K562 (cell line): ENCODE measurements around the gene DBP. TPM values are rescaled to one million over a fixed set of nuclear protein-coding genes. Genes with fewer than 3 reads are reported as not detected.

Experiments
- CBFB ChIP-seq: sonication (generic); formaldehyde crosslinking; IDR thresholded peaks from 2 replicates; pipeline ENCODE4 v1.4.0; 2020; ENCODE audit warnings: mild to moderate bottlenecking, missing genetic modification reagents
- CC2D1A ChIP-seq: fragments of 450-650 bp; IDR thresholded peaks from 2 replicates; pipeline ENCODE4 v1.6.1; 2017; ENCODE audit warnings: mild to moderate bottlenecking
- CTBP1 ChIP-seq: fragments of 450-650 bp; IDR thresholded peaks from 2 replicates; pipeline ENCODE4 v1.6.1; 2016; ENCODE audit warnings: borderline replicate concordance
- E2F8 ChIP-seq: fragments of 450-650 bp; IDR thresholded peaks from 2 replicates; pipeline ENCODE4 v1.7.1; 2018; ENCODE audit warnings: mild to moderate bottlenecking, low read depth; ENCODE audit not compliant: partially characterized antibody
- HOXB6 ChIP-seq: fragments of 250-450 bp; sonication (Bioruptor Pico); IDR thresholded peaks from 2 replicates; pipeline ENCODE4 v1.5.1; 2022; ENCODE audit warnings: mild to moderate bottlenecking, borderline replicate concordance
- KLF13 ChIP-seq: fragments of 450-650 bp; IDR thresholded peaks from 2 replicates; pipeline ENCODE4 v1.6.1; 2016; ENCODE audit warnings: missing genetic modification characterization, low read depth, mild to moderate bottlenecking, missing compliant biosample characterization, moderate library complexity, borderline replicate concordance
- NCOA4 ChIP-seq: fragments of 450-650 bp; IDR thresholded peaks from 2 replicates; pipeline ENCODE4 v1.6.1; 2018; ENCODE audit warnings: mild to moderate bottlenecking; ENCODE audit not compliant: partially characterized antibody
- NFXL1 ChIP-seq: fragments of 450-650 bp; formaldehyde crosslinking; IDR thresholded peaks from 2 replicates; pipeline ENCODE4 v1.4.0; 2021; ENCODE audit warnings: mild to moderate bottlenecking
- PYGO2 ChIP-seq: fragments of 450-650 bp; IDR thresholded peaks from 2 replicates; pipeline ENCODE4 v1.6.1; 2016; ENCODE audit warnings: mild to moderate bottlenecking, missing genetic modification characterization, moderate library complexity, missing compliant biosample characterization
- SUPT5H ChIP-seq: fragments of 450-650 bp; IDR thresholded peaks from 2 replicates; pipeline ENCODE4 v1.6.1; 2016
- XRCC4 ChIP-seq: IDR thresholded peaks from one replicate; pipeline ENCODE4 v1.6.1; 2011; ENCODE audit not compliant: insufficient read depth, insufficient read length; ENCODE audit errors: extremely low read depth
- ZKSCAN3 ChIP-seq: fragments of 250-450 bp; sonication (Bioruptor Pico); IDR thresholded peaks from 2 replicates; pipeline ENCODE4 v1.4.0; 2020
- ZNF280A ChIP-seq: fragments of 450-650 bp; IDR thresholded peaks from 2 replicates; pipeline ENCODE4 v1.6.1; 2018; ENCODE audit warnings: mild to moderate bottlenecking, low read depth; ENCODE audit not compliant: partially characterized antibody
- ZNF311 ChIP-seq: fragments of 250-450 bp; sonication (Bioruptor Pico); IDR thresholded peaks from 2 replicates; pipeline ENCODE4 v1.4.0; 2020; ENCODE audit warnings: mild to moderate bottlenecking, moderate library complexity
- ZNF407 ChIP-seq: fragments of 450-650 bp; IDR thresholded peaks from 2 replicates; pipeline ENCODE4 v1.6.1; 2016; ENCODE audit warnings: low read depth
- ZNF445 ChIP-seq: fragments of 250-450 bp; sonication (Bioruptor Pico); IDR thresholded peaks from 2 replicates; pipeline ENCODE4 v1.4.0; 2020; ENCODE audit warnings: low read depth, mild to moderate bottlenecking, moderate library complexity
- polyA plus RNA-seq, 8 experiments: library from polyadenylated mRNA; depleted of rRNA in 4 of 8; stranded (reverse) in 5 of 8; unstranded in 3 of 8; fragments of >200 nt; fragmentation: Nextera tagmentation in 2 of 8; fragmentation: Illumina TruSeq in 1 of 8; extraction: Ambion mirVana in 2 of 8; extraction: Trizol in 1 of 8; gene quantifications; 2 replicates each; pipeline versions ENCODE4 v1.2.1 to v1.2.3, GENCODE V29; 2011 to 2014; ENCODE audit warnings: inconsistent platforms in 1 of 8, missing spikeins in 1 of 8
- total RNA-seq, 7 experiments: library from RNA; depleted of rRNA in 6 of 7; stranded (reverse); fragments of >200 nt in 6 of 7; fragmentation: Illumina TruSeq in 2 of 7; extraction: Trizol in 2 of 7; gene quantifications; 2 replicates each; pipeline versions ENCODE4 v1.2.1 to v1.2.3, GENCODE V29; 2011 to 2021; ENCODE audit warnings: low replicate concordance in 1 of 7

The DBP gene
- total and polyA plus RNA-seq, 9 of the 15 experiments (the other 6 are each of a cell fraction or from before 2014, with no cell fraction given) = 0.25 to 5.5 (median 1.8) TPM

GRCh38 chr19:48674921-48675824 is 38.0 kb upstream of the DBP start (continued):
- TF ChIP-seq NFXL1 (CRISPR knock-in tag) (no peak), ZKSCAN3 (CRISPR knock-in tag) (no peak), HOXB6 (CRISPR knock-in tag) (no peak), SUPT5H (no peak), XRCC4 (no peak), ZNF445 (no peak), CBFB (no peak), CTBP1 (peak; percentile 56; the same call in 1 of the 2 replicates), ZNF280A (no peak), KLF13 (tag) (no peak), ZNF311 (CRISPR knock-in tag) (no peak), E2F8 (no peak), ZNF407 (no peak), PYGO2 (tag) (no peak), CC2D1A (no peak), NCOA4 (no peak)
